ENCODE measurements around the gene PTGS1.

Gene PTGS1

GRCh38 chr9:122444041-122444733 is 73.4 kb downstream of the PTGS1 start:
- Mint-ChIP-seq H3K36me3 (ENCODE audit: insufficient read depth) (no peaks in the 10 kb centered on the region), H3K4me3 (no peak overlapping the region), H3K27ac (ENCODE audit: low read depth) (no peak overlapping the region), H3K4me1 (no peaks in the 10 kb centered on the region), H3K27me3 (peaks cover 76% of the 10 kb centered on the region), H3K9me3 (no peaks in the 10 kb centered on the region)
- no peak for DNase-seq (ENCODE audit: low spot score in 2 of 2)
- no peak for ATAC-seq (replicated peaks; ENCODE audit: extremely low read depth, poor library complexity, severe bottlenecking)

Measured in central memory CD8-positive, alpha-beta T cell (primary cell).